ENCODE data around the gene IL22RA2. TPM values are rescaled to one million over a fixed set of nuclear protein-coding genes. Genes with fewer than 3 reads are reported as not detected.
"Not testable (repeated sequence)": the region's sequence is repeated elsewhere in the genome, so short reads cannot be mapped to it uniquely, and the experiment has no call there.

IL22RA2 gene
- polyA plus RNA-seq, 3 donors: not detected

- Mint-ChIP-seq H3K4me1 (peaks cover 75% of the 10 kb centered on the region), H3K4me3 (peak overlapping the region; percentile 94 to 99), H3K27me3 (ENCODE audit: low read depth in 3 of 3) (peaks cover 0 to 4% (median 0%) of the 10 kb centered on the region in 3 donors), H3K27ac (peak overlapping the region; percentile 99 to 100 (median 100)), H3K36me3 (peaks cover 48 to 55% of the 10 kb centered on the region in 2 donors), H3K9me3 (peaks cover 0 to 1% (median 0%) of the 10 kb centered on the region in 7 donors)
- WGBS (ENCODE audit: insufficient coverage): 75% methylated on average over 8 of the region's 12 CpGs
- no peak overlapping the region for H2AFZ ChIP-seq (ENCODE audit: insufficient read depth, low read depth, low read length, poor library complexity, severe bottlenecking)
- TF ChIP-seq, protein P1, sequence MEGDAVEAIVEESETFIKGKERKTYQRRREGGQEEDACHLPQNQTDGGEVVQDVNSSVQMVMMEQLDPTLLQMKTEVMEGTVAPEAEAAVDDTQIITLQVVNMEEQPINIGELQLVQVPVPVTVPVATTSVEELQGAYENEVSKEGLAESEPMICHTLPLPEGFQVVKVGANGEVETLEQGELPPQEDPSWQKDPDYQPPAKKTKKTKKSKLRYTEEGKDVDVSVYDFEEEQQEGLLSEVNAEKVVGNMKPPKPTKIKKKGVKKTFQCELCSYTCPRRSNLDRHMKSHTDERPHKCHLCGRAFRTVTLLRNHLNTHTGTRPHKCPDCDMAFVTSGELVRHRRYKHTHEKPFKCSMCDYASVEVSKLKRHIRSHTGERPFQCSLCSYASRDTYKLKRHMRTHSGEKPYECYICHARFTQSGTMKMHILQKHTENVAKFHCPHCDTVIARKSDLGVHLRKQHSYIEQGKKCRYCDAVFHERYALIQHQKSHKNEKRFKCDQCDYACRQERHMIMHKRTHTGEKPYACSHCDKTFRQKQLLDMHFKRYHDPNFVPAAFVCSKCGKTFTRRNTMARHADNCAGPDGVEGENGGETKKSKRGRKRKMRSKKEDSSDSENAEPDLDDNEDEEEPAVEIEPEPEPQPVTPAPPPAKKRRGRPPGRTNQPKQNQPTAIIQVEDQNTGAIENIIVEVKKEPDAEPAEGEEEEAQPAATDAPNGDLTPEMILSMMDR (IDR thresholded peaks at IDR 0.05): no peak
- H3K9ac ChIP-seq (ENCODE audit: insufficient read depth, low read length, poor library complexity, severe bottlenecking): peak overlapping the region; percentile 99
- H4K20me1 ChIP-seq (ENCODE audit: insufficient read depth, low read length): peaks cover 62% of the 10 kb centered on the region
- H3K4me2 ChIP-seq (replicated peaks; ENCODE audit: extremely low read depth, low read length, poor library complexity, severe bottlenecking): peak overlapping the region; percentile 97
- H3K27ac ChIP-seq (ENCODE audit: low read depth in 1 of 2, low read length in 2 of 2): peak overlapping the region; percentile 46 to 99
- peaks cover 96% of the 10 kb centered on the region for H3K79me2 ChIP-seq (ENCODE audit: insufficient read depth, low read length)
- peak overlapping the region; percentile 68 to 94 (median 90) for H3K4me3 ChIP-seq (replicated peaks in 1 of 3; ENCODE audit: low read depth in 2 of 3, low read length in 3 of 3)
- DNase-seq: no peak
- peaks cover 6 to 34% of the 10 kb centered on the region in 2 donors for H3K36me3 ChIP-seq (replicated peaks in 1 of 2; ENCODE audit: control insufficient read depth in 1 of 2, insufficient read depth in 2 of 2, low read length in 2 of 2)
- intact Hi-C loops (cut with micrococcal nuclease): loop anchor here in 1 of 2 donors (5.0 kb wide), 2 partner anchors 60 to 95 kb away; no protein-coding TSS in a partner anchor
- H3K9me3 ChIP-seq (replicated peaks in 1 of 2; ENCODE audit: control insufficient read depth in 1 of 2, insufficient read depth in 1 of 2, low read length in 2 of 2): no peaks in the 10 kb centered on the region
- H3K27me3 ChIP-seq (ENCODE audit: control insufficient read depth in 2 of 2, insufficient read depth in 2 of 2, low read length in 2 of 2): no peaks in the 10 kb centered on the region
- peaks cover 67 to 84% of the 10 kb centered on the region in 2 donors for H3K4me1 ChIP-seq (ENCODE audit: control insufficient read depth in 1 of 2, insufficient read depth in 2 of 2, low read length in 2 of 2)
Observed at GRCh38 chr6:137216875-137217553, 43.6 kb upstream of the IL22RA2 start.

DNA sequence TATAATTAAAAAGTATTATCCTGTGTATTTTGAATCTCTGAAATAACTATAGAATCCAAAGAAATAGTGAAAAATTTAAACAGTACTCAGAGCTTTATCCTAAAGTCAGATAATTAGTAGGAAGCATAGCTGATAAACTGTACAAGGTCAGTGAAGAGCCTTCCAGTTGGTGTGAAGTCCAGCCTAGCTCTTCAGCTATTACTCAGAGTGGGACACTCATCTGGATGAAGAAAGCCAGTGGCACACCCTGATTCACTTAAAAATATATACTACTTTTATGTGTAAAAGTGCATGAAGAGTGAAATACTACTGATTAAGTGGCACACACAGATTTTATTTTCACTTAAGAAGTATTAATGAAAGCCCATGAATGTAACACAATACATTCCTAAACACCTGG lies 42.7 kb upstream of the IL22RA2 start:
- H3K4me1 ChIP-seq (ENCODE audit: control insufficient read depth in 1 of 2, insufficient read depth in 2 of 2, low read length in 2 of 2): peaks cover 66 to 84% of the 10 kb centered on the region in 2 donors
- TF ChIP-seq, protein P1 (IDR thresholded peaks at IDR 0.05): no peak
- peaks cover 55 to 64% of the 10 kb centered on the region in 2 donors for H3K36me3 Mint-ChIP-seq
- no peak overlapping the region for H2AFZ ChIP-seq (ENCODE audit: insufficient read depth, low read depth, low read length, poor library complexity, severe bottlenecking)
- peaks cover 78% of the 10 kb centered on the region for H3K4me1 Mint-ChIP-seq
- peaks cover 0 to 1% (median 0%) of the 10 kb centered on the region in 7 donors for H3K9me3 Mint-ChIP-seq
- H4K20me1 ChIP-seq (ENCODE audit: insufficient read depth, low read length): peaks cover 71% of the 10 kb centered on the region
- H3K27ac Mint-ChIP-seq: peak overlapping the region in 4 of 7 donors; percentile 100
- peak; percentile 39 to 63 (median 60) for DNase-seq
- no peaks in the 10 kb centered on the region for H3K27me3 ChIP-seq (ENCODE audit: control insufficient read depth in 2 of 2, insufficient read depth in 2 of 2, low read length in 2 of 2)
- H3K9me3 ChIP-seq (replicated peaks in 1 of 2; ENCODE audit: control insufficient read depth in 1 of 2, insufficient read depth in 1 of 2, low read length in 2 of 2): no peaks in the 10 kb centered on the region
- peak overlapping the region; percentile 99 for H3K9ac ChIP-seq (ENCODE audit: insufficient read depth, low read length, poor library complexity, severe bottlenecking)
- peaks cover 6 to 42% of the 10 kb centered on the region in 2 donors for H3K36me3 ChIP-seq (replicated peaks in 1 of 2; ENCODE audit: control insufficient read depth in 1 of 2, insufficient read depth in 2 of 2, low read length in 2 of 2)
- H3K27me3 Mint-ChIP-seq (ENCODE audit: low read depth in 3 of 3): peaks cover 0 to 4% (median 0%) of the 10 kb centered on the region in 3 donors
- H3K4me2 ChIP-seq (replicated peaks; ENCODE audit: extremely low read depth, low read length, poor library complexity, severe bottlenecking): peak overlapping the region; percentile 97
- intact Hi-C loops (cut with micrococcal nuclease): loop anchor here in 1 of 2 donors (5.0 kb wide), 2 partner anchors 59 to 96 kb away; no protein-coding TSS in a partner anchor
- peaks cover 96% of the 10 kb centered on the region for H3K79me2 ChIP-seq (ENCODE audit: insufficient read depth, low read length)
- peak overlapping the region in 1 of 2 donors; percentile 99 for H3K27ac ChIP-seq (ENCODE audit: low read depth in 1 of 2, low read length in 2 of 2)
- H3K4me3 Mint-ChIP-seq: peak overlapping the region; percentile 94 to 99
- H3K4me3 ChIP-seq (replicated peaks in 1 of 3; ENCODE audit: low read depth in 2 of 3, low read length in 3 of 3): peak overlapping the region; percentile 68 to 94 (median 90)

DNA sequence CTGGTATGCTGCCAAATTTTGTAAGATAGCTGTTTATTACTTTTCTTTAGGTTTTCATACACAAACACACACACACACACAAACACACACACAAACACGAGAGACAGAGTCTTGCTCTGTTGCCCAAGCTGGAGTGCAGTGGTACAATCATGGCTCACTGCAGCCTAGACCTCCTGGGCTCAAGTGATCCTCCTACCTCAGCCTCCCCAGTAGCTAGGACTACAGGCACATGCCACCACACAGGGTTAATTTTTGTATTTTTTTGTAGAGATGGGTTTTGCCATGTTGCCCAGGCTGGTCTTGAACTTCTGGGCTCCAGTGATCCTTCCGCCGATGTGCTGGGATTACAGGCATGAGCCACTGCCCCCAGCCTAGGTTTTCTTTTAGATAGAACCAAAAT lies 42.2 kb upstream of the IL22RA2 start:
- intact Hi-C loops (cut with micrococcal nuclease): loop anchor here in 1 of 2 donors (5.0 kb wide), 2 partner anchors 58 to 97 kb away; no protein-coding TSS in a partner anchor
- Mint-ChIP-seq H3K27ac (peak overlapping the region in 6 of 7 donors; percentile 54 to 100 (median 70)), H3K36me3 (peaks cover 58 to 67% of the 10 kb centered on the region in 2 donors), H3K4me3 (peak overlapping the region; percentile 75 to 94), H3K4me1 (peaks cover 78% of the 10 kb centered on the region)
- peak overlapping the region; percentile 97 for H3K4me2 ChIP-seq (replicated peaks; ENCODE audit: extremely low read depth, low read length, poor library complexity, severe bottlenecking)
- H3K4me1 ChIP-seq (ENCODE audit: control insufficient read depth in 1 of 2, insufficient read depth in 2 of 2, low read length in 2 of 2): peaks cover 65 to 84% of the 10 kb centered on the region in 2 donors
- not testable (repeated sequence) for DNase-seq; H3K9me3 Mint-ChIP-seq; H3K27me3 Mint-ChIP-seq (ENCODE audit: low read depth in 3 of 3); H3K9ac ChIP-seq (ENCODE audit: insufficient read depth, low read length, poor library complexity, severe bottlenecking); H3K9me3 ChIP-seq (replicated peaks in 1 of 2; ENCODE audit: control insufficient read depth in 1 of 2, insufficient read depth in 1 of 2, low read length in 2 of 2); H2AFZ ChIP-seq (ENCODE audit: insufficient read depth, low read depth, low read length, poor library complexity, severe bottlenecking); H3K27me3 ChIP-seq (ENCODE audit: control insufficient read depth in 2 of 2, insufficient read depth in 2 of 2, low read length in 2 of 2)
- 71% methylated on average over 1 of the region's 3 CpGs for WGBS (ENCODE audit: insufficient coverage)
- H3K79me2 ChIP-seq (ENCODE audit: insufficient read depth, low read length): peaks cover 96% of the 10 kb centered on the region
- H4K20me1 ChIP-seq (ENCODE audit: insufficient read depth, low read length): peaks cover 76% of the 10 kb centered on the region
- H3K4me3 ChIP-seq (replicated peaks in 1 of 3; ENCODE audit: low read depth in 2 of 3, low read length in 3 of 3): peak overlapping the region in 2 of 3 experiments; percentile 68 to 94
- H3K27ac ChIP-seq (ENCODE audit: low read depth in 1 of 2, low read length in 2 of 2): peak overlapping the region in 1 of 2 donors; percentile 59
- peaks cover 6 to 42% of the 10 kb centered on the region in 2 donors for H3K36me3 ChIP-seq (replicated peaks in 1 of 2; ENCODE audit: control insufficient read depth in 1 of 2, insufficient read depth in 2 of 2, low read length in 2 of 2)

All from CD14-positive monocyte (primary cell).